GM06990 (cell line): ENCODE measurements around the gene MAFB.
A peak's percentile ranks its signal among the peaks of the same experiment; 100 is the strongest.

Experiments
- DNase-seq: peaks from one replicate; pipeline ENCODE4 v3.0.0-alpha.2; 2011; ENCODE audit not compliant: insufficient read length; ENCODE audit errors: extremely low read depth
- H3K27me3 ChIP-seq: replicated peaks from 2 replicates; pipeline ENCODE4 v1.6.0; 2011; ENCODE audit warnings: low read length; ENCODE audit not compliant: control insufficient read depth, insufficient read depth
- H3K36me3 ChIP-seq: 2 replicates; pipeline ENCODE4 v1.5.1; 2011; ENCODE audit warnings: low read length; ENCODE audit not compliant: control insufficient read depth, insufficient read depth
- H3K4me3 ChIP-seq: replicated peaks from 2 replicates; pipeline ENCODE4 v1.5.1; 2011; ENCODE audit warnings: low read depth, mild to moderate bottlenecking, control low read depth, low read length
- TF ChIP-seq, protein P1 (sequence below): IDR thresholded peaks from 2 replicates; pipeline ENCODE4 v1.5.1; 2011; ENCODE audit warnings: low read length, control low read depth, mild to moderate bottlenecking, inconsistent platforms; ENCODE audit not compliant: insufficient read depth, poor library complexity, severe bottlenecking

MAFB gene

DNA sequence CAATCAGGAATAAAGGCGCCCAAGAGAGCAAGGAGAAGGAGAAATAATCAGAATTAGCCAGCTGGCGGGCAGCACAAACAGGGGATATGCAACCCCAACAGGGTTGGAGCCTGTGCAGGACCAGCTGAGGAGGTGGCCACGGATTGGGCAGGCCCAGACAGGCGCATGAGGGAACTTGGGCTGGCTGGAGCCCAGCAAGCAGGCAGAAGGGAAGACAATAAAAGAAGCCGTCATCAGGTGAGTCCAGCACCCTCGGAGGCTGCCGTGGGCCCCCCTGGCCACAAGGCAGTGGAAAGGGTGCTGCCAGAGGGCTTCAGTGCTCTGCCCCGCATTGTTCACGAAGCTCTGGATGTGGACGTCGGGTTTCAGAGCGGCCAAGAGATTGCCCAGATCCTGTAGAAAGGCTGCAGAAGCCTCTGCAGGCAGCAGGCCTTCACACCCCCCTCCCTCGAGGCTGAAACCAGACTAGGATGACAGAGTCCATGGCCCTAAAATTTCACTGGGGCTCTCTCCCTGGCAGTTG, 28.4 kb upstream of the MAFB start:
- TF ChIP-seq, protein P1, sequence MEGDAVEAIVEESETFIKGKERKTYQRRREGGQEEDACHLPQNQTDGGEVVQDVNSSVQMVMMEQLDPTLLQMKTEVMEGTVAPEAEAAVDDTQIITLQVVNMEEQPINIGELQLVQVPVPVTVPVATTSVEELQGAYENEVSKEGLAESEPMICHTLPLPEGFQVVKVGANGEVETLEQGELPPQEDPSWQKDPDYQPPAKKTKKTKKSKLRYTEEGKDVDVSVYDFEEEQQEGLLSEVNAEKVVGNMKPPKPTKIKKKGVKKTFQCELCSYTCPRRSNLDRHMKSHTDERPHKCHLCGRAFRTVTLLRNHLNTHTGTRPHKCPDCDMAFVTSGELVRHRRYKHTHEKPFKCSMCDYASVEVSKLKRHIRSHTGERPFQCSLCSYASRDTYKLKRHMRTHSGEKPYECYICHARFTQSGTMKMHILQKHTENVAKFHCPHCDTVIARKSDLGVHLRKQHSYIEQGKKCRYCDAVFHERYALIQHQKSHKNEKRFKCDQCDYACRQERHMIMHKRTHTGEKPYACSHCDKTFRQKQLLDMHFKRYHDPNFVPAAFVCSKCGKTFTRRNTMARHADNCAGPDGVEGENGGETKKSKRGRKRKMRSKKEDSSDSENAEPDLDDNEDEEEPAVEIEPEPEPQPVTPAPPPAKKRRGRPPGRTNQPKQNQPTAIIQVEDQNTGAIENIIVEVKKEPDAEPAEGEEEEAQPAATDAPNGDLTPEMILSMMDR: no peak
- Histone ChIP-seq H3K36me3 (no peaks in the 10 kb centered on the region), H3K27me3 (no peaks in the 10 kb centered on the region), H3K4me3 (no peak overlapping the region)
- DNase-seq: no peak

DNA sequence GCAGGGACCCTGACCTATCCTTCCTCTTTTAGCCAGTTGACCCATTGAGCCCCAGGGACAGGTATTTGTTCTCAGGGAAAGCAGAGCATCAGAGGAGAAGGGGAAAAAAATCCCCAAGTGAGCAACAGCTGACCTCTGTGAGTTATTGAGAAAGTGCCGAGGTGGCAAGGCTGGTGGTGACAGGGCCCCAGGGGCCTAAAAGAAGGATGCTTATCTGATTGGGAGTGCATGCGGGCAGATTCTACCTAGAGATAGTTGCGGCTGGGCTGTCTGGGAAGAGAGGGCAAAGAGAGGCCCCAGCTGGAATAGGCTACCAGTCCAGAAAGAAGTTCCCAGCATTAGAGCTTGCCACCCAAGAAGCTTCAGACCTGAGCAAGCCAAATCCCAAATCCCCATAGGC, 26.5 kb upstream of the MAFB start:
- Histone ChIP-seq H3K36me3 (no peaks in the 10 kb centered on the region), H3K27me3 (no peaks in the 10 kb centered on the region), H3K4me3 (no peak overlapping the region)
- TF ChIP-seq, protein P1: no peak
- no peak for DNase-seq

DNA sequence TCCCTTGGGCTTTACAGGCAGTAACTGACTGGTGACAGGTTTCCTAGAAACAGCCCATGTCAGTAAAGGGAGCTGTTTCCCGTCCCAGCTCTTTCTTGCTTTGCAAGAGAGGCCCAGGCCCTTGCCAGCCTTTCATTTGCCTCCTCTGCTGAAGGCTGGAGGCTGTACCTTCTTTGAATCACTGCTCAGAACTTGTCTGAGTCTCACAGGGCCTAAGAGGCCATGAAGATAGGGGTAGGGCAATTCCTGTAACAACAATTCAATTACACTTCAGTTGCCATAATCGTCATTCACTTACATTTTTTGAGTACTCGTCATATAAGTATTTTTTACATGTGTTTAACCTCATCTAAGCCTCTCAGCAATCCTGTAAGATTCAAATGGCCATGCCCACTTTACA, 25.9 kb upstream of the MAFB start:
- H3K36me3 ChIP-seq: no peaks in the 10 kb centered on the region
- H3K27me3 ChIP-seq: no peaks in the 10 kb centered on the region
- DNase-seq: no peak
- H3K4me3 ChIP-seq: no peak overlapping the region
- TF ChIP-seq, protein P1: no peak

DNA sequence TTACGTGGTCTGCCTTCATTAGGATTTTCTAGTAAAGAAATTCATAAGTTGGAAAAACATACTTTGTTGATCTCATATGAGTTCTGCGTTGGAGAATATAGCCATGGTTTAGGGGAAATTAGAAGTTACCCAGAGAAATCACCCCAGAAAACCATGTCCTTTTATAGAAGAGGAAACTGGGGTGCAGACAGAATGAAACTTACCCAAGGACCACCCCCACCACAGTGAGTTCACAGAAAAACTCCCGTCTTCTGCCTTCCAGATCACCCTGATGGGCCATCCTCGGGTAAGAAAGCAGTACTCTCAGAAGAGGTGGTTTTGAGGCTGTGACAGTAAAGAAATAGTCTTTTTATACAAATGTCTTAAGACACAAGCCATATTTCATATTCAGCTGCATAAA, 25.1 kb upstream of the MAFB start:
- peak; percentile 38 for DNase-seq
- TF ChIP-seq, protein P1: no peak
- Histone ChIP-seq H3K27me3 (no peaks in the 10 kb centered on the region), H3K4me3 (no peak overlapping the region), H3K36me3 (no peaks in the 10 kb centered on the region)

DNA sequence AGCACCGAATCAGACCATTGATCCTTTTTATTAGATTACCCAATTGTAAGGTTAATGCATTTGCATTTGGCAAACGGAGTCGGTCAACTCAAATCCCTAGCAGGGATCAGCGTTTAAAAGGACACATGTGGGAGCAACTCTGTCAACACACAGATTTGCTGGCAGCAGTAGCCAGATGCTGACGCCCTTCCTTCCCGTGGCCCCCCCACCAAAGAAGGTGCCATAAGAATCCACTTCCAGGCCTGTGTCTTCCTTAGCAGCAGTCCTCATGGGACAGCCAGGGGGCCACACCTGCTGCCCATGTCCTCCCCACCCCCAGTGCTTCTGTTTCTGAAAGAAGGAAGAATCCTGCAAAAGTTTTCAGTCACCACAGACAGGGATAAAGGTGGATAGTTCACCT, 24.5 kb upstream of the MAFB start:
- H3K27me3 ChIP-seq: no peaks in the 10 kb centered on the region
- no peak for DNase-seq
- no peak overlapping the region for H3K4me3 ChIP-seq
- TF ChIP-seq, protein P1: no peak
- no peaks in the 10 kb centered on the region for H3K36me3 ChIP-seq

DNA sequence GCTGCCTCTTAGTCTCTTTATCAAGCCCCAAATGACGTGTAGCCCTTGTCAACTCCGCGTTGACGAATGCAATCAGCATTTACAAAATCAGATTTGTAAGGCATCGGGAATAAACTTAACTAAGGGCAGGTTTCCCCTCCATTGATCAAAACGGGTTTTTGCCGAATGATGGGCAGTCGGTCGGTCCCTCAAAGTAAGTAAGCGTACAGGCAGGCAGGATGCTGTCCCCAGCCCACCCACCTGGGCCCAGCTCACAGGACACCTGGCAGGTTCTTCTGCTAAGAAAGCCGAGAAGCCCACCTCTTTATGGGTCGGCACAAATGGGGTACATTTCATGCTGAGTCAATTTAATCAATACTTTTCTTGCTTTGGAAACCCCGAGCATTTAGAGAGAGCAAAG, 22.0 kb upstream of the MAFB start:
- H3K27me3 ChIP-seq: no peaks in the 10 kb centered on the region
- TF ChIP-seq, protein P1: no peak

More for the DNA sequence above, 22.0 kb upstream of the MAFB start:
- Histone ChIP-seq H3K36me3 (no peaks in the 10 kb centered on the region), H3K4me3 (no peak overlapping the region)
- DNase-seq: no peak
